ACHN (cell line): ENCODE measurements around the gene PRR23E.

Experiments used
- DNase-seq: peaks from one replicate; pipeline ENCODE4 v3.0.0-alpha.2; 2015
- in situ Hi-C: cut with HindIII; loops from 2 replicates; pipeline ENCODE4 v1.10.0; 2017; ENCODE audit warnings: low sequenced_read_pairs, low pct_ligation_motif_present, low pct_unique_long_range_greater_than_20kb

The PRR23E gene

GRCh38 chr3:127180859-127181258, 12.1 kb upstream of the PRR23E start:
- in situ Hi-C loops, result no loop called here
- DNase-seq, result no peak

GRCh38 chr3:127182431-127182830, 10.5 kb upstream of the PRR23E start:
- in situ Hi-C loops, result no loop called here
- DNase-seq, result no peak

GRCh38 chr3:127182848-127183714, 9.8 kb upstream of the PRR23E start:
- in situ Hi-C loops, result no loop called here
- no peak for DNase-seq

GRCh38 chr3:127183931-127184869, 8.7 kb upstream of the PRR23E start:
- no peak for DNase-seq
- in situ Hi-C loops, result no loop called here

GRCh38 chr3:127184870-127185216, 8.1 kb upstream of the PRR23E start:
- no peak for DNase-seq
- in situ Hi-C loops, result no loop called here

- in situ Hi-C loops, result no loop called here
- no peak for DNase-seq
Measured at GRCh38 chr3:127185268-127185667, 7.7 kb upstream of the PRR23E start.

- in situ Hi-C loops, result no loop called here
- no peak for DNase-seq
Measured at GRCh38 chr3:127185962-127186674, 6.8 kb upstream of the PRR23E start.

GRCh38 chr3:127187316-127187715, 5.6 kb upstream of the PRR23E start:
- no peak for DNase-seq
- in situ Hi-C loops, result no loop called here

GRCh38 chr3:127193341-127193740, 410 bp downstream of the PRR23E start:
- in situ Hi-C loops, result no loop called here
- DNase-seq, result no peak

- in situ Hi-C loops, result no loop called here
- DNase-seq, result no peak
Measured at GRCh38 chr3:127193775-127194174, 844 bp downstream of the PRR23E start.

GRCh38 chr3:127194601-127195187, 1.8 kb downstream of the PRR23E start:
- in situ Hi-C loops, result no loop called here
- DNase-seq, result no peak

- in situ Hi-C loops, result no loop called here
- no peak for DNase-seq
Measured at GRCh38 chr3:127195417-127195816, 2.5 kb downstream of the PRR23E start.

GRCh38 chr3:127196002-127196401, 3.1 kb downstream of the PRR23E start:
- DNase-seq, result no peak
- in situ Hi-C loops, result no loop called here

- no peak for DNase-seq
- in situ Hi-C loops, result no loop called here
Measured at GRCh38 chr3:127196466-127197299, 3.8 kb downstream of the PRR23E start.

- in situ Hi-C loops, result no loop called here
- no peak for DNase-seq
Measured at GRCh38 chr3:127197300-127198189, 4.6 kb downstream of the PRR23E start.

GRCh38 chr3:127200086-127200691, 7.3 kb downstream of the PRR23E start:
- in situ Hi-C loops, result no loop called here
- DNase-seq, result no peak

- in situ Hi-C loops, result no loop called here
- no peak for DNase-seq
Measured at GRCh38 chr3:127203024-127203423, 10.1 kb downstream of the PRR23E start.
